K562 (cell line): ENCODE results near the gene THEMIS.

ENCODE experiments used
- KAT8 ChIP-seq: fragments of 450-650 bp; IDR thresholded peaks from 2 replicates; pipeline ENCODE4 v1.6.1; 2016; ENCODE audit warnings: low read depth, mild to moderate bottlenecking
- RB1 ChIP-seq: fragments of 450-650 bp; IDR thresholded peaks from 2 replicates; pipeline ENCODE4 v1.6.1; 2017; ENCODE audit warnings: low read depth, mild to moderate bottlenecking
- TF ChIP-seq, protein P1 (sequence below): sonication (generic); formaldehyde crosslinking; IDR thresholded peaks from 2 replicates; pipeline ENCODE4 v1.9.0; 2022; ENCODE audit warnings: mild to moderate bottlenecking, missing genetic modification reagents

DNA sequence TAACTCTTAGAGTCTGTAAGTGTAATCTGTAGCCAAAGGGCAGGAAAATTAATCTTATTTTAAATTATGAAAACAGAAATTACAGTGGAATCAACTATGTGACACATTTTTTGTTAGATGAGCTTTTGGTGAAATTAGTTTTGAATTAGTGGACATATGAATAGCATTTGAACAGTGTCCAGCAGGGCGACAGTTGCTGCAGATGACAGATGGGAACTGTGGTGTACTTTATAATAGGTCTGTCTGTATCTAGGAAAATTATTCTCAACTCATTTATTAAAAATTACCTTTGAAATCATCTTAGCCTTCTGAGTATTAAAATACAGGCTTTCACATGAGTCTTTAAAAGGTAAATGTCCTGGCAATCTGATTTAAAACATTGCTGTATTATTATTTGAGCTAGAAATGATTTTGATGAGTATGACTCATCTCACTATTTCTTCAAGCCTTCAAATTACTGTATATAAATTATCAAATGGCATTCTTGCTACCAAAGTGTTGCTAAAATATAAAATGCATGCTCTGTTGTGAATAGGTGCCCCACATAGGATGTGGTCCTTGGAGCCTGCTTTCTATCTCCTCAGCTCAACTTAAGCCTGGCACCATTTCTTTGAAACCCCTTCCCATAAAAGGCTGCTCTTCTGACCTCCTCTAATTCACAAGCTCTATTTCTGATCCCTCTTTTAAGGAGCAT lies 173.5 kb downstream of the THEMIS start:
- TF ChIP-seq, protein P1, sequence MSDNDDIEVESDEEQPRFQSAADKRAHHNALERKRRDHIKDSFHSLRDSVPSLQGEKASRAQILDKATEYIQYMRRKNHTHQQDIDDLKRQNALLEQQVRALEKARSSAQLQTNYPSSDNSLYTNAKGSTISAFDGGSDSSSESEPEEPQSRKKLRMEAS (CRISPR knock-in tag), result no peak
- TF ChIP-seq RB1, result no peak
- no peak for TF ChIP-seq KAT8
